GM11168 (cell line): ENCODE results near the gene CHD3.

Experiments used
- in situ Hi-C: fragments of 300-500 bp; cut with MboI; formaldehyde crosslinking; loops from one replicate; pipeline ENCODE4 v1.12.0; 2022; ENCODE audit warnings: low sequenced_read_pairs; ENCODE audit not compliant: unreplicated experiment

CHD3 gene

DNA sequence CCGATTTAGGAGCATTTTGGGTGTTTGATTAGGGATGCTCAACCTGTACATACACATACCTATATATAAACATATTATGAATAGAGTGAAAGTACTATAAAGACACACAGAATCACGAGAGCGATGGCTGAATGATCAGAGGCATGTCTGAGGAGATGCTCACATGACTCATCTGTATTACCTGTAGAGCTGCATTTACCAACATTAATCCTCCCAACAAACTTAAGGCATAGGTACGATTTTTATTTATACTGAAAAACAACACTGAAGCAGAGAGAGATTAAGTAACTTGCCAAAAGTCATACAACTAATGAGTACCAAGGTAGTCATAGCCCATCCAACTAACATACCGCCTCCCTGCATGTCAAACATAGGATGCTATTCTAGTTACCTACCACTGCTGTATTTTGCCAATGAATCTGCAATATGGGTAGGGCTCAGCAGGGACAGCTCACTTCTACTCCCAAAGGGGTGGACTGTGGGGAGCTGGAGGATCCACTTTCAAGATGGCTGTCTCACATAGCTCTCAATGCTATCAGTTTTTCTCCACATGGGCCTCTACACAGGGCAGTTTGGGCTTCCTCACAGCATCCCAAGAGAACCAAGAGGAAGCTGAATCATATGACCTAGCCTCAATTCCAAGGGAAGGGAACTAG is 23.5 kb upstream of the CHD3 start:
- in situ Hi-C loops: no loop called here

- in situ Hi-C loops: no loop called here
Observed at GRCh38 chr17:7867881-7868329, 20.7 kb upstream of the CHD3 start.

DNA sequence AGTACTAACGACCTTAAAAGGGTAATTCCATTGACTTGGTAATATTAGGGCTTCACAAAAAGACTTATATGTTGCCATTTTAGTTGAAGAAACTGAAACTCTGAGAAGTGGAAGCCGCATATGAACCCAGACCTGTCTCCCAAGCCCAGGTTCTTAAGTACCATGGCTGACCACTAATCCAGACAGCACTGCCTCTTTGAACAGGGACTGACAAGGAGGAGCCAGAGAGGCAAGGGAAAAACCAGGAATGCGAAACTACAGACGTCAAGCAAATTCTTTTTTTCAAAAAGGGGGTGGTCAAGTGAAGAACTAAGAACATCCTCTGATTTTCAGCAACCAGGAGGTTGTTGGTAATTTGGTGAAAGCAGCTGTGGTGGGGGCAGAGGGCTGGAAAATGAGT is 15.5 kb upstream of the CHD3 start:
- in situ Hi-C loops: no loop called here

DNA sequence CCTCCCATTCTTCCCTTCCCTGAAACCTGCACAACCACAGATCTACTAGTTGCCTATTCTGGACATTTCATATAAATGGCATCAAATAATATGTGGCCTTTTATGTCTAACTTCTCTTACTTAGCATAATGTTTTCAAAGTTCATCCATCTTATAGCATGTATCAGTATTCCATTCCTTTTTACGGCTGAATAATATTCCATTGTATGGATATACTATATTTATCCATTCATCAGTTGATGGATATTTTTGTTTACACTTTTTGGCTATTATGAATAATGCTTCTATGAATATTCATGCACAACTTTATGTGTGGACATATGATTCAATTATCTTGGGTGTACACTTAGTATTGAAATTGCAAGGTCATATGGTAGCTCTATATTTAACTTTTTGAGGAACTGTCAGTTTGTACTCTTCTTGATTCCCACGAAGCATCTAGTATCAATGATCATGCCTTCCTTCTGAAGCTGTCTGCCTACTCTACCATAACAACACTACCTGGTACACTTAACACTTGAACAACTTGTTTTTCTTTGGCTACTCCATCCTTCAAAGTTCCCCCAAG is 12.7 kb upstream of the CHD3 start:
- in situ Hi-C loops: no loop called here

DNA sequence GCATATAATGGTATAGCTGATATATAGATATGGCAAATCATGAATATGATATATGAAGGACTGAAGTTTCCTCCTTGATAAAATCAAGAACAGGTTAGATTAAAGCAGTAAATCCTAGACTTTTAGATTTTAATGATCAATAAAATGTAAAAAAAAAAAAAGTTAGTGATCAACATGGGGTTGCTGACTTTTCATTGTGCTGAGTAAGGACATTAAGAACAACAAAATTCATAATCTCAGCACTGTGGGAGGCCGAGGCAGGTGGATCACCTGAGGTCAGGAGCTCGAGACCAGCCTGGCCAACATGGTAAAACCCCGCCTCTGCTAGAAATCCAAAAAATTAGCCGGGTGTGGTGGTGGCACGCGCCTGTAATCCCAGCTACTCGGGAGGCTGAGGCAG is 10.4 kb upstream of the CHD3 start:
- in situ Hi-C loops: no loop called here

DNA sequence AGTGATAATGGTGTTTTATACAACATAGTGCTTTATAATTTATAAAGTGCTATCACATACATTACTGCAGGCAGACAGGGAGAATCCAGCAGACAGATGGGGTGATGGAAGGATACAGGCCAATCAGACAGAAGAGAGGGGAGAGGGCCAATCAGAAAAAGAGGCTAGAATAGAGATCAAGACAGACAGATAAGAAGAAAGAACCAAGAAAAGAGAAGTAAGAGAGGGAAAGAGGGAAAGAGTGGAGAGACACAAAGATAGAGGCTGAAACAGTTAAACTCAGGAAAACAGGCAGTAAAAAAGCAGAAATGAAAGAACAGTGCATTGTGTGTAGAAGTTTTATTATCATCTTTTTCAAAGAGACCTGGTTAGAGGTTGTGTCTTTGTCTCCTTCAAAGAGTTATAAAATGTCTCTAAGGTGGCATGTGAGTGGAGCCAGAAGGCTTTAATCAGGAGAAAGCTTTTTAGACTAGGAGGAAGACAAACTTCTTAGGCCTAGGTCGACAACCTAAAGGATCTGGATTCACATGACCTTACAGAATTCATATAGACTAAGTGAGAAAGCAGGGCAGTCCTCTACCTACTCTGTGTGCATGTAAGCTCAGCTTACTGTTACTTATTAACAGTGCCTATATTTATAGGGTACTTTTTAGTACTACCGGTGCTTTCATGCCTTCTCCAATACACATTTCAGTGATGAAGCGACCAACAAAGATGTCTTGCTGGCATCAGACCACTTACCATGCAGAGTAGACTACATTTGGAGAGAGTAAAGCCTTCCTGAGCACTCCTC is 8.3 kb upstream of the CHD3 start:
- in situ Hi-C loops: no loop called here

DNA sequence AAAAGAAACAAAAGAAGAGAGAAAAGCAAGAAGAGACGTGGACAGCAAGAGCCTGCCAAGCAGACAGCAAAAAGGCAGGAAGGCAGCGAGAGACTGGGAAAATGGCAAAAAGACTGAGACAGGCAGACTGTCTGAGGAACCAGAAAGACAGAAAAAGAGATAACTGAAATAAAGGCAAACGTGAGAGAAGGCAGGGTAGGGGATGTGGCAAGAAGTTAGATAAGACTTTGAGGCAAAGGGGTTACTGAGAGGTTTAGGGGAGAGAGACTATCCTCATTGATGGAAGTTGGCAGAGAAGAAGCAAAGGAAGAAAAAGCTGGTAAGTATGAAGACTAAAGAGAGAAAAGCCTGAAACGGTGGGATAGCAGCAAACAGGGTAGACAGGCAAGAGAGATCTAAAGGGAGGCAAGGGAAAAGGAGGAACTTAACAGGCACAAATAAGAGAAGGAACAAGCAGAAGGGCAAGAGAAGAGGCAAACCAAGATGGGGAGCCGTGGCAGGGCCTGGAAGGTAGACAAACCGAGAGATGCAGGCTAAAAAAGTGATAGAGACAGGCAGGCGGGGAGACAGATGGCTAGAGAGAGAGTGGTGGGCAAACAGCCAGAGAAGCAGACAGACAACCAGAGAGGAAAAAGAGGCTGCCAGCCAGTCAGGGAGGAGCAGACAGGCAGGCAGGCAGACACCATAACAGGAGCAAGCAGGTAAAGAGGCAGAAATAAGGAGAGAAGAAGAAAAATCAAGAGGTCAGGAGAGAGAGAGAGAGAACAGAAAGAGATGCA is 7.1 kb upstream of the CHD3 start:
- in situ Hi-C loops: no loop called here

DNA sequence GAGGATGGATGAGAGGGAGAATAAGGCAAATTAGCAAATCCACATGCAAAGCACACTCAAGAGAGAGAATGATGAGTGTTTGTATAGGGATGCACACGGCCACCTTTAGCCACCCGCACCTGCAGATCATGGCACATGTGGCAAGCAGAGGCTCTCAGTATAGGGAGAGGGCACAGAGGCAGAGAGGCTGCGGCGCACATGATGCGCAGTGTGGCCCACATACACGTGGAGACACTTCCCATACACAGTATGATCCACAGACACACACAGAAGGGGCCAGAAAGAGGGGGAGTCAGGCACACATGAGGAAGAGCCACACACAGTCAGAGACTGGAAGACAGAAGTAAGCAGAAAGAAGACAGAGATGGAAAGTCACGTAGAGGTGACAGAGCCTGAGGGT is 6.5 kb upstream of the CHD3 start:
- in situ Hi-C loops: no loop called here

- in situ Hi-C loops: no loop called here
Observed at GRCh38 chr17:7882629-7883028, 6.0 kb upstream of the CHD3 start.

DNA sequence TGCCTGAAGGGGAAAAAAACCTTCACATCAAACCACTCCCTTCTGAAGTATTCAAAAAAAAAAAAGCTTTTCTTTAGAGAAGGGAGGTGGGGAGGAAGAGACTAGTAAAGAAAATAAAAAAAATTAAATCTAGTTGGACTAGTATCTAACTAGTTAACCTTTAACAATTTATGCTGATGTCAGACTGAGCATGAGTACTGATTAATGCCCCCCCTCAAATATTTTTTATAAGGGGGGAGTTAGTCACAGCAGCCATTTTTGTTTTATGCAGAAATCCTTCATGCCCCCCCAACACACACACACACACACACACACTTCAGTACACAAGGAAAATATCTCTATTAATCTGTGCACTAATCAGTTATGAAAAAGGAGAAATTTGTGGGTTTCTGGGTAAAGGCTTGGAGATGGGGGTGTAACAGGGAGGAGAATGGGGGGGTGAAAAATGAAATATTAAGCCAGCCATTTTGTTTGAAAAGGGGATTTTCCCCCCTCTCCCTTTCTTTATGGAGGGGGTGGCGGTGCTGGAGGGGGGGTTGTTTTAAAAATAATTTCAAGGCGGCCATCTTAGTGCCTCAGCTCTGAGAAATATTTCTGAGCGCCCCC is 4.7 kb upstream of the CHD3 start:
- in situ Hi-C loops: no loop called here

- in situ Hi-C loops: no loop called here
Observed at GRCh38 chr17:7884581-7885366, 3.8 kb upstream of the CHD3 start.

DNA sequence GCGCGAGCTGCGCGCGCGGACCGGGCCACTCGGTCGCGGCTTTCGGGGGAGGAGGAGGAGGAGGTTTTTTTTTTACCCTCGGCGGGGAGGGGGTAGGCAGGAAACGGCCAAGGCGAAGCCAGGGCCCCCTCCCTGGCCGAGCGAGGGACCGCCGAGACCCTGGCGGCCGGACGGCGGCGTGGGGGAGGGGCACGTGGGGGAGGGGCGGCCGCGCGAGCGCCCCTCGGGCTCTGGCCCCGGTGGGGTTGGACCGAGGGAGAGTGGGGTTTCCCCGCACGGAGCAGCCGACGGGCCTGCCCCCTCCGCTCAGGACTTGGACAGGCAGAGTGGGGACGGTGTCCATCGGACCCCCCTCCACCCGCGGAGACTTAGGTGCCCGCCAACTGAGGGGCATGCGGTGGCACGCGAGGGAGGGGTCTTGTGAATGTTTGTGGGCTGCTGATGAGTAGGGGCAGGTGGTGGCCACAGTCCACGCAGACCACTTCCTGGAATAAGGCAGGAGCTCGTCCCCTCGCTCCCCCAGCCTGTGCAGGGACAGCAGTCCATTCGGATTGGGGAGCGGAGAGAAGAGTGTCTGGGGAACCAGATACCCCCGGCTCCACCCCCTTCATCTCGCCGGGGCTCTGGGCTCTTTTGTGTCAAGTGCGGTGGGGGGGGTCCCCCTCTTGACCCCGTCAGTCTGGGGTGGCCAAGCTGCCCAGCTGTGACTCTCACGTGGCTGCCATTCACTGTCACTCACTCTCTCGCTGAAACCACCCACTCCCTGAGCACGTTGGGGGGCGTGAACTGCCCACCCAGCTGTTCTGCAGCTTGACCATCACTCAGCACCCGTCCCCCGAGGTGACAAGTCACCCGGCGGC is 3.0 kb upstream of the CHD3 start:
- in situ Hi-C loops: no loop called here

DNA sequence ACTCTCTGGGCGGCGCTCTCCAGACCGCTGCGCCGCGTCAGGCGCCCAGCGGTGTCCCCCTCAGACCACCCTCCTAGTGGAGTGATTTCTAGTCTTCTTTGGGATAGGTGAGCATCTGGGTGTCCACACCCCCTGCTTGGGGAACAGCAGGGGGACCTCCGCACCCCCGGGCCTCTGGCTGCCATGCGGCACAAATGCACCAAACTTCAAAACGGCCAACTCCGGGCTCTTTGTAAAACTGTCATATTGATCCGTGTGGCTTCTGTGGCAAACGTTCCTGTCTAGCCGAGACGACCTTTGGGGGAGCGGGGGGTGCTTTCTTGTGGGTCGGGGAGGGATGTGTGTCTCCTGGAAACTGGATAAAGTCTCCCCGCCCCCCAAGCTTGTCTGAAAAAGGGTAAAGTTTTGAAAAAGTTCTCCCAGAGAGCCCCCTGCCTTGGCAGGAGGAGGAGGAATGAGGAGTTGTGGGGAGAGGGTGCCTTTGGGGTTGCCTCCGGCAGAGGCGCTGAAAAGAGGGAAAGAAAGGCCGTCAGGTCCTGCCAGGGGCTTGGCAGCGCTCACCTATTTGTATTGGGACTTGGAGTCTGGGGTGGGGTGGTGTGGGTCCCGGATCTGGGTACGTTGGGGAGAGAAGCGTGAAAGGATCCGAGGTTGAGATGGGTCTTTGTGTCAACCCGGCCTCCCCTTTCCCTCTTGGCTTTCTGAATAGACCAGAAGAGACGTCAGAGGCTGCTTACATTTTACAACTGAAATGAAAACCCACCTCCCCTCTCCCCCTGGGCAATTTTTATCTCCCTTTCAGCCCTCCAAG is 2.2 kb upstream of the CHD3 start:
- in situ Hi-C loops: no loop called here

DNA sequence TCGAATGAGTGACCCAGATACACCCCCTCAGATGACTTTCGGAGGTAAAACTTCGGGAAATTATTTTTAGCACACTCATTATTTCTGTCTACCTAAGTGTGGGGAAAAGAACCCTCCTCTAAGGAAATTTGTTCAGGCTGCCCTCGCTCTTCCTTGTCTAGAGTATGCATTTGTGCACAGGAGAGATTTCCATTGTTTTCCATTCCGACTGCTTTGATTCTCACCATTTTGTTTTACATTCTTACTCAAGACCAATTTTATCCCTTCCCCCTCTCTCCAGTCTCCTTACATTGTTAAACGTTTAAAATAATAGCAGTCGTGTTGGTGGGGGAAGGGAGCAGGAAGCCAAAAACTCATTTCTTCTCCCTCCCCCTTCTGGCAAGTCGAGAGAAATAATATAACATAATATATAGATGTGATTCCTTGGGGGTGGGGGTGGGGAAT is 1.5 kb upstream of the CHD3 start:
- in situ Hi-C loops: no loop called here

DNA sequence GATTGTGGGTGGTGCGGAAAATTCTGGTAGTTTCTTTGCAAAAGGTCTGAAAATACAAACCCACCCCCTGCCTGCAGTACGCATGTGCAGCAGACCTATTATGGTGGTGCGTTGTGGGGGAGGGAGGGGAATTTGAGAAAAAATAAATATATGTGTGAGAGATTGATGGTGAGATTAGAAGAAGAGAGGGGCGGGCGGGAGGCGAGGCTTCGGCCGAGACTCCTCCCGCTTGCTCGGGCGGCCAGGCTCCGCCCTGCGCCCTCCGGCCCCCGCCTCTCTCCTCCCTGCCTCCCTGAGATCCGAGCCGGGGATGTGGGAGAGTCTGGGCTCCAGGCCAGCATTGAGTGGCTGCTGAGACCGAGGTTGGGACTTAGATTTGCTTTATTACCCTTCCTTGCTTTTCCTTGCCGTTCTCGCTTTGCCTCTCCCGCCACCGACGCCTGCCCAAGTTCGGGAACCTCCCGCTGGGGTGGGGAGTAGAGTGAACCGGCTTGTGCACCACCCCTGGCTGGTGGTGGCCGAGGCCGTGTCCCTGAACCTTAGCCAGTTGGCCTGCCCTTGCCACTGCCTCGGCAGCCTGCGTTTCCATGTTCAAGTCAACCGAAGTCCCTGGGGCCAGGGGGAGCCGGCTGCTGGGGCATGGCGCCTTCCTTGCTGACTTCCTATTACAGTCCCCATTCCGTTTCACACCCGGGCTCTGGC is 956 bp upstream of the CHD3 start:
- in situ Hi-C loops: no loop called here

- in situ Hi-C loops: no loop called here
Observed at GRCh38 chr17:7889166-7889955, 772 bp downstream of the CHD3 start.
